Sigmoid colon (tissue), 4 donors: ENCODE data around the gene SLC8B1.

Experiments
- EP300 ChIP-seq, 4 donors: sonication (generic); formaldehyde crosslinking; IDR thresholded peaks; one replicate each; pipeline ENCODE4 v1.6.1; 2017; ENCODE audit warnings: antibody characterized with exemption in 4 of 4
- POLR2A ChIP-seq, 2 donors: fragments of 450-650 bp; IDR thresholded peaks; one replicate each; pipeline ENCODE4 v1.6.1; 2016; ENCODE audit warnings: antibody characterized with exemption in 2 of 2, mild to moderate bottlenecking in 2 of 2, moderate library complexity in 2 of 2
- POLR2AphosphoS5 ChIP-seq, 4 donors: sonication (generic); formaldehyde crosslinking; IDR thresholded peaks; one replicate each; pipeline ENCODE4 v1.6.1; 2017; ENCODE audit warnings: antibody characterized with exemption in 4 of 4
- TF ChIP-seq, protein P1 (sequence below), 4 experiments: fragments of 450-650 bp in 3 of 4; fragments of 200-600 bp in 1 of 4; IDR thresholded peaks; one replicate each; pipeline ENCODE4 v1.5.1; 2016 to 2019; ENCODE audit warnings: antibody characterized with exemption in 4 of 4, mild to moderate bottlenecking in 3 of 4, moderate library complexity in 2 of 4

DNA sequence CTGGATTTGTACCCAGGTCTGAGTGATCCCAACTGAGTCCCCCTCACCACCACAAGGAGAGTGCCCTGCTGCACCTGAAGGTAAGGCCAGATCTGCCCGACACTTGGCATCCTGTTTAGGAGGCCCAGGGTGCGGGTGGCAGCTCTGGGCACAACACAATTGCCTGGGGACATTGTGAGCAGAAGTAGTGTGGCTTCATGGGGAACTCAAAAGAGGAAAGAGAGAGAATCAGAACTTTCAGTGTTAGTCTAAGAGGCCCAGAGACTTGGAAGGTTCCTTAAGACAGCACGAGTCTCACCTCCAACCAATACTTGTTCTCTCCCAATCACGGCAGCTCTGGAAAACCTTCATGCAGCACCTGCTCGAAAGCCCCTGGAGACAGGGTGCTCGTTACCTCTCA, 6.6 kb upstream of the SLC8B1 start:
- TF ChIP-seq, protein P1, sequence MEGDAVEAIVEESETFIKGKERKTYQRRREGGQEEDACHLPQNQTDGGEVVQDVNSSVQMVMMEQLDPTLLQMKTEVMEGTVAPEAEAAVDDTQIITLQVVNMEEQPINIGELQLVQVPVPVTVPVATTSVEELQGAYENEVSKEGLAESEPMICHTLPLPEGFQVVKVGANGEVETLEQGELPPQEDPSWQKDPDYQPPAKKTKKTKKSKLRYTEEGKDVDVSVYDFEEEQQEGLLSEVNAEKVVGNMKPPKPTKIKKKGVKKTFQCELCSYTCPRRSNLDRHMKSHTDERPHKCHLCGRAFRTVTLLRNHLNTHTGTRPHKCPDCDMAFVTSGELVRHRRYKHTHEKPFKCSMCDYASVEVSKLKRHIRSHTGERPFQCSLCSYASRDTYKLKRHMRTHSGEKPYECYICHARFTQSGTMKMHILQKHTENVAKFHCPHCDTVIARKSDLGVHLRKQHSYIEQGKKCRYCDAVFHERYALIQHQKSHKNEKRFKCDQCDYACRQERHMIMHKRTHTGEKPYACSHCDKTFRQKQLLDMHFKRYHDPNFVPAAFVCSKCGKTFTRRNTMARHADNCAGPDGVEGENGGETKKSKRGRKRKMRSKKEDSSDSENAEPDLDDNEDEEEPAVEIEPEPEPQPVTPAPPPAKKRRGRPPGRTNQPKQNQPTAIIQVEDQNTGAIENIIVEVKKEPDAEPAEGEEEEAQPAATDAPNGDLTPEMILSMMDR (IDR thresholded peaks at IDR 0.05) = no peak
- no peak for TF ChIP-seq POLR2A (IDR thresholded peaks at IDR 0.05)
- TF ChIP-seq POLR2AphosphoS5 (IDR thresholded peaks at IDR 0.05) = no peak
- TF ChIP-seq EP300 (IDR thresholded peaks at IDR 0.05) = no peak
